GM12891 (cell line): ENCODE measurements around the gene MST1.

Experiments used
- POLR2A ChIP-seq: IDR thresholded peaks from 2 replicates; pipeline ENCODE4 v1.6.1; 2011; ENCODE audit warnings: low read depth, low read length, control low read depth
- POLR2AphosphoS5 ChIP-seq: IDR thresholded peaks from 2 replicates; pipeline ENCODE4 v1.6.1; 2011; ENCODE audit warnings: low read depth, low read length, control low read depth

GRCh38 chr3:49655731-49656285 is 33.5 kb downstream of the MST1 start:
- TF ChIP-seq POLR2A (no peak), POLR2AphosphoS5 (no peak)
